ENCODE results near the gene OR51B2. TPM values are rescaled to one million over a fixed set of nuclear protein-coding genes. Genes with fewer than 3 reads are reported as not detected.
A peak's percentile ranks its signal among the peaks of the same experiment; 100 is the strongest.
"Not testable (repeated sequence)": the region's sequence is repeated elsewhere in the genome, so short reads cannot be mapped to it uniquely, and the experiment has no call there.

Gene OR51B2
- polyA plus RNA-seq, 6 donors from 2014 or later: not detected

DNA sequence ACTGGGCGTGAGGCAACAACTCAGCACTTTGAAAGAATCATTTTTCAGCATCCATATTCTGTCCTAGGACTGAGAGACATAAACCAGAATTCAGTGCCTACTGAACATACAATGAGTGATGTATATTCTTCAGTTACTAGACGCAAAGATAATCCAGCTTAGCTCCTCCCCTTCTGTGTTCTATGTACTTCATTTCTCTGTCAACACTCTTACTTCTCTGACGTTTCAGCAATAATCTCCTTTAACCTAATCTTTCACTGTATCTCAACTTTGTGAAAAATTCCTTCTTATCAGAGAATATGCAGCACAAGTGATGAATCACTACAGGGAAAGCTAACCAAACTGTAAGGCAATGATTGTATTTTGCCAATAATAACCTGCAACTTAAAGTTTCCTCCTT, 21.7 kb upstream of the OR51B2 start:
- Mint-ChIP-seq H3K27me3 (peaks cover 0 to 17% (median 14%) of the 10 kb centered on the region in 3 donors), H3K9me3 (peaks cover 0 to 2% (median 0%) of the 10 kb centered on the region in 7 donors), H3K27ac (no peak overlapping the region), H3K36me3 (no peaks in the 10 kb centered on the region), H3K4me3 (no peak overlapping the region), H3K4me1 (no peaks in the 10 kb centered on the region)
- DNase-seq: no peak
- ATAC-seq (ENCODE audit: low read depth in 2 of 2): no peak

GRCh38 chr11:5343474-5344335, 19.6 kb upstream of the OR51B2 start, which contains the start of gene OR51B5:
Gene OR51B5, minus strand, starts transcription at chr11:5343524. Its CDS starts 0 bp downstream, at chr11:5343524.
- ATAC-seq (ENCODE audit: low read depth in 2 of 2): no peak
- H3K36me3 Mint-ChIP-seq: no peaks in the 10 kb centered on the region
- no peak within 1 kb of the TSS for H3K4me3 Mint-ChIP-seq
- no peak for DNase-seq
- peaks cover 0 to 15% (median 14%) of the 10 kb centered on the region in 3 donors for H3K27me3 Mint-ChIP-seq
- H3K27ac Mint-ChIP-seq: peak within 1 kb of the TSS in 1 of 6 donors; percentile 12
- no peaks in the 10 kb centered on the region for H3K4me1 Mint-ChIP-seq
- H3K9me3 Mint-ChIP-seq: peaks cover 0 to 4% (median 0%) of the 10 kb centered on the region in 7 donors

GRCh38 chr11:5339771-5340322, 15.8 kb upstream of the OR51B2 start:
- H3K9me3 Mint-ChIP-seq: peaks cover 0 to 2% (median 0%) of the 10 kb centered on the region in 7 donors
- no peak overlapping the region for H3K27ac Mint-ChIP-seq
- no peaks in the 10 kb centered on the region for H3K36me3 Mint-ChIP-seq
- ATAC-seq (ENCODE audit: low read depth in 2 of 2): no peak
- H3K4me3 Mint-ChIP-seq: no peak overlapping the region
- DNase-seq: no peak
- no peaks in the 10 kb centered on the region for H3K4me1 Mint-ChIP-seq
- H3K27me3 Mint-ChIP-seq: peaks cover 0 to 6% (median 0%) of the 10 kb centered on the region in 3 donors

GRCh38 chr11:5337253-5337652, 13.2 kb upstream of the OR51B2 start:
- DNase-seq; H3K4me3 Mint-ChIP-seq; H3K9me3 Mint-ChIP-seq; H3K36me3 Mint-ChIP-seq; H3K27me3 Mint-ChIP-seq; ATAC-seq (ENCODE audit: low read depth in 2 of 2); H3K27ac Mint-ChIP-seq; H3K4me1 Mint-ChIP-seq: not testable (repeated sequence)

DNA sequence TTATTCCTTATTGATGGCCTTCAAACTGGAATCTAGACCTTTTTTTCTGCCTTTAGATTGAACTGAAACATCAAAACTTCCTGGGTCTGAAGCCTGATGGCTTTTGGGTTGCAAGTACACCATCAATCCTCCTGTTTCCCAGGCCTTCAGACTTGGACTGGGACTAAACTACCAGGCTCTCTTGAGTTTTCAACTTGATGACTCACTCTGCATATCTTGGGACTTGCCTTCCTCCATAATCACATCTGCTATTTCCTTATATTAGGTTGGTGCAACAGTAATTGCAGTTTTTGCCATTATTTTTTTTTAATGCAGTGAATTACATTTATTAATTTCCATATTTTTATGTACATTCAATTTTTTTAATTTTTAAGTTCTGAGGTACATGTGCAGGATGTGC, 12.2 kb upstream of the OR51B2 start:
- Mint-ChIP-seq H3K27me3 (no peaks in the 10 kb centered on the region), H3K36me3 (no peaks in the 10 kb centered on the region), H3K4me3 (no peak overlapping the region), H3K27ac (no peak overlapping the region), H3K4me1 (no peaks in the 10 kb centered on the region), H3K9me3 (peaks cover 0 to 2% (median 0%) of the 10 kb centered on the region in 7 donors)
- ATAC-seq (ENCODE audit: low read depth in 2 of 2) (no peak), DNase-seq (no peak)

- DNase-seq (no peak), ATAC-seq (ENCODE audit: low read depth in 2 of 2) (no peak)
- Mint-ChIP-seq H3K9me3 (peaks cover 0 to 5% (median 0%) of the 10 kb centered on the region in 7 donors), H3K27me3 (peaks cover 0 to 8% (median 0%) of the 10 kb centered on the region in 3 donors), H3K4me1 (no peaks in the 10 kb centered on the region), H3K27ac (no peak overlapping the region), H3K36me3 (no peaks in the 10 kb centered on the region), H3K4me3 (no peak overlapping the region)
These were observed 11.1 kb upstream of the OR51B2 start for GRCh38 chr11:5335170-5335569.

- H3K27ac Mint-ChIP-seq: no peak overlapping the region
- H3K27me3 Mint-ChIP-seq: no peaks in the 10 kb centered on the region
- DNase-seq: no peak
- no peak for ATAC-seq (ENCODE audit: low read depth in 2 of 2)
- no peaks in the 10 kb centered on the region for H3K4me1 Mint-ChIP-seq
- H3K4me3 Mint-ChIP-seq: no peak overlapping the region
- no peaks in the 10 kb centered on the region for H3K36me3 Mint-ChIP-seq
- H3K9me3 Mint-ChIP-seq: peaks cover 0 to 8% (median 5%) of the 10 kb centered on the region in 7 donors
These were observed 6.8 kb downstream of the OR51B2 start for GRCh38 chr11:5317292-5317691.

GRCh38 chr11:5313326-5314023, 10.6 kb downstream of the OR51B2 start:
- not testable (repeated sequence) for H3K36me3 Mint-ChIP-seq; H3K27ac Mint-ChIP-seq; H3K4me3 Mint-ChIP-seq; H3K4me1 Mint-ChIP-seq; H3K9me3 Mint-ChIP-seq; DNase-seq; H3K27me3 Mint-ChIP-seq; ATAC-seq (ENCODE audit: low read depth in 2 of 2)

DNA sequence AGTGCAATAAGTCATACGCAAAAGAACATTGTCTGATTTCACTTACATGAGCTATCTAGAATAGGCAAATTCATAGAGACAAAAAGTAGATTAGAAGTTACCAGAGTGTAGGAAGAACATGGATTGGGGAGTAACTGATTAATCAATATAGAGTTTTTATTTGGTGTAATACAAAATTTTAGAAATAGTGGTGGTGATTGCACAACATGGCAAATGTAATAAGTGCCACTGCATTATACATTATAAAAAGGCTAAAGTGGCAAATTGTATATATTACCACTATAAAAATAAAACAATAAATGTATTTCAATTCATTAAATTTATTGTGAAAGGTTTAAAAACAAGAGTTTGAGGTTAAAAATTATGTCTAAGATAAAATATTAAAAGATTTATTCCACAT, 13.7 kb downstream of the OR51B2 start:
- no peaks in the 10 kb centered on the region for H3K4me1 Mint-ChIP-seq
- no peak overlapping the region for H3K4me3 Mint-ChIP-seq
- ATAC-seq (ENCODE audit: low read depth in 2 of 2): no peak
- no peak for DNase-seq
- peaks cover 0 to 8% (median 4%) of the 10 kb centered on the region in 7 donors for H3K9me3 Mint-ChIP-seq
- no peak overlapping the region for H3K27ac Mint-ChIP-seq
- no peaks in the 10 kb centered on the region for H3K36me3 Mint-ChIP-seq
- peaks cover 0 to 8% (median 6%) of the 10 kb centered on the region in 3 donors for H3K27me3 Mint-ChIP-seq

GRCh38 chr11:5307256-5308019, 16.7 kb downstream of the OR51B2 start:
- no peaks in the 10 kb centered on the region for H3K9me3 Mint-ChIP-seq
- DNase-seq: no peak
- H3K4me1 Mint-ChIP-seq: no peaks in the 10 kb centered on the region
- peaks cover 0 to 9% (median 8%) of the 10 kb centered on the region in 3 donors for H3K27me3 Mint-ChIP-seq
- ATAC-seq (ENCODE audit: low read depth in 2 of 2): no peak
- no peak overlapping the region for H3K4me3 Mint-ChIP-seq
- H3K27ac Mint-ChIP-seq: no peak overlapping the region
- H3K36me3 Mint-ChIP-seq: no peaks in the 10 kb centered on the region

GRCh38 chr11:5304046-5304445, 20.1 kb downstream of the OR51B2 start:
- no peaks in the 10 kb centered on the region for H3K4me1 Mint-ChIP-seq

DNA sequence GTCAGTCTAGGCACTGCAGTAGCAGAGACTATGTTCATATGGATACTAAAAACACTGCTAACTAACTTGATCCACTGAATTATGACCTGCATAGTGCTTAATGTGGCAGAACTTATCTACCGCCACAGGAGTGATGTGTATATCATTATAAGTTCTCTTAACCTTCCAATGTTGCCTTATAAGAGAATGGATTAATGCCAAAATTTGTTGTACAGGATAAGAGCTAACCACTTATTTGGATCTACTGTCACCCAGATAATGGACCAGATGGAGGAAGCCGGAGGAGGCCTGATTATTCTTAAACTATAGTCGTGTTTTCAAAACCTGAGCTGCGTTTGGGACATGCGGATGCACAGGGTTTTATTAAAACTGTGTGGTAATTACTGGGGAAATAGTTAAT, 20.5 kb downstream of the OR51B2 start:
- H3K4me1 Mint-ChIP-seq: no peaks in the 10 kb centered on the region
- H3K4me3 Mint-ChIP-seq: no peak overlapping the region
- H3K27ac Mint-ChIP-seq: no peak overlapping the region
- no peak for ATAC-seq (ENCODE audit: low read depth in 2 of 2)
- no peaks in the 10 kb centered on the region for H3K9me3 Mint-ChIP-seq
- H3K36me3 Mint-ChIP-seq: no peaks in the 10 kb centered on the region
- peaks cover 0 to 8% (median 4%) of the 10 kb centered on the region in 3 donors for H3K27me3 Mint-ChIP-seq
- no peak for DNase-seq

More at GRCh38 chr11:5304046-5304445, 20.1 kb downstream of the OR51B2 start:
- ATAC-seq (ENCODE audit: low read depth in 2 of 2): no peak
- Mint-ChIP-seq H3K9me3 (no peaks in the 10 kb centered on the region), H3K27ac (no peak overlapping the region), H3K4me3 (no peak overlapping the region), H3K27me3 (peaks cover 0 to 8% (median 4%) of the 10 kb centered on the region in 3 donors), H3K36me3 (no peaks in the 10 kb centered on the region)
- no peak for DNase-seq

DNA sequence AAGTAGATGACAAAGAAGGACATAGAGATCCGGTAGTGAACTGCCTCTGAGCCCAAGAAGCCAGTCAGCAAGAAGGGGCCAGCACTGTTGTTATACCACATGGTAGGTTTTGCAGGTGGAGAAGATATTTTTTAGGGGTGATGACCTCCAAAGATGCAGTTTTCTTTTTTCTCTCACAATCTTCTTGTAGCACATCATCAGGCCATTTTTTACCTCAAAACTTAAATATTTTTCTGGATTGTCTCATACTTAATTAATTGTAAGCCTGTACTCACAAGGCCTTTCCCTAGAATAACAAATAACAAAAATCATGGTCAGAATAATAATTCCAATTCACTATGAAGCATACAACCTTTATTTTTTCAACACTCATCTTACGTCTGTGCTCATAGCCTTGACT, 22.3 kb downstream of the OR51B2 start, which contains the start of gene OR51B4:
Gene OR51B4 (minus strand): TSS at position 101 of the 400 bp plus-strand sequence. CDS start 0 bp downstream, at position 101.
- no peak within 1 kb of the TSS for H3K4me3 Mint-ChIP-seq
- H3K9me3 Mint-ChIP-seq: no peaks in the 10 kb centered on the region
- ATAC-seq (ENCODE audit: low read depth in 2 of 2): no peak
- no peak for DNase-seq
- H3K4me1 Mint-ChIP-seq: no peaks in the 10 kb centered on the region
- H3K27ac Mint-ChIP-seq: no peak within 1 kb of the TSS
- H3K36me3 Mint-ChIP-seq: no peaks in the 10 kb centered on the region
- H3K27me3 Mint-ChIP-seq: peaks cover 0 to 10% (median 0%) of the 10 kb centered on the region in 3 donors

Data from naive B cell (primary cell).